OCI-LY1 (cell line): ENCODE measurements around the gene HIP1R.

Experiments
- H2AFZ ChIP-seq: fragments of 200-600 bp; sonication (generic), shearing (Covaris generic); 2 replicates; pipeline ENCODE4 v1.6.0; 2014; ENCODE audit warnings: antibody characterized with exemption, mild to moderate bottlenecking, low read length
- H3F3A ChIP-seq: fragments of 200-600 bp; sonication (generic), shearing (Covaris generic); 2 replicates; pipeline ENCODE4 v1.6.0; 2014; ENCODE audit warnings: mild to moderate bottlenecking, antibody characterized with exemption, low read length, moderate library complexity; ENCODE audit not compliant: insufficient read depth
- H3K27ac ChIP-seq: fragments of 200-600 bp; sonication (generic); 2 replicates; pipeline ENCODE4 v1.5.1; 2014; ENCODE audit warnings: low read length, mixed run types, mild to moderate bottlenecking, low read depth; ENCODE audit not compliant: poor library complexity, severe bottlenecking
- H3K27me3 ChIP-seq: fragments of 200-600 bp; sonication (generic); 2 replicates; pipeline ENCODE4 v1.6.0; 2014; ENCODE audit warnings: antibody characterized with exemption, mild to moderate bottlenecking, low read length, moderate library complexity; ENCODE audit not compliant: insufficient read depth
- H3K36me3 ChIP-seq: fragments of 200-600 bp; sonication (generic); 2 replicates; pipeline ENCODE4 v1.6.1; 2014; ENCODE audit warnings: mild to moderate bottlenecking, antibody characterized with exemption, low read length, moderate library complexity, mixed read lengths; ENCODE audit not compliant: insufficient read depth
- H3K4me1 ChIP-seq: fragments of 200-600 bp; sonication (generic); 2 replicates; pipeline ENCODE4 v1.5.1; 2014; ENCODE audit warnings: mild to moderate bottlenecking, low read length, moderate library complexity; ENCODE audit not compliant: insufficient read depth, severe bottlenecking
- H3K4me2 ChIP-seq: fragments of 200-600 bp; sonication (generic), shearing (Covaris generic); 2 replicates; pipeline ENCODE4 v1.6.1; 2014; ENCODE audit warnings: low read length
- H3K4me3 ChIP-seq: fragments of 200-600 bp; sonication (generic); 2 replicates; pipeline ENCODE4 v1.5.1; 2014; ENCODE audit warnings: low read length, low read depth, mild to moderate bottlenecking, mixed read lengths; ENCODE audit not compliant: poor library complexity, severe bottlenecking
- H3K79me2 ChIP-seq: fragments of 200-600 bp; shearing (Covaris generic); 2 replicates; pipeline ENCODE4 v1.6.1; 2016; ENCODE audit warnings: mixed run types, low read length, mixed read lengths; ENCODE audit not compliant: insufficient read depth
- H3K9ac ChIP-seq: fragments of 200-600 bp; sonication (generic), shearing (Covaris generic); 2 replicates; pipeline ENCODE4 v1.6.1; 2014; ENCODE audit warnings: mild to moderate bottlenecking, low read length, mixed read lengths
- H3K9me2 ChIP-seq: fragments of 200-600 bp; sonication (generic), shearing (Covaris generic); 2 replicates; pipeline ENCODE4 v1.6.1; 2014; ENCODE audit warnings: low read depth, mild to moderate bottlenecking, low read length, mixed read lengths
- H3K9me3 ChIP-seq: fragments of 200-600 bp; shearing (Covaris generic); 2 replicates; pipeline ENCODE4 v1.6.1; 2014; ENCODE audit warnings: low read length, mixed read lengths
- H4K20me1 ChIP-seq: fragments of 200-600 bp; sonication (generic), shearing (Covaris generic); 2 replicates; pipeline ENCODE4 v1.6.0; 2016; ENCODE audit warnings: mild to moderate bottlenecking, low read length; ENCODE audit not compliant: insufficient read depth
- CTCF ChIP-seq: fragments of 200-600 bp; sonication (generic), shearing (Covaris generic); IDR thresholded peaks from 2 replicates; pipeline ENCODE4 v1.5.1; 2017; ENCODE audit warnings: mild to moderate bottlenecking, antibody characterized with exemption, low read length, moderate library complexity, mixed read lengths
- EZH2 ChIP-seq: fragments of 200-600 bp; sonication (generic), shearing (Covaris generic); IDR thresholded peaks from 2 replicates; pipeline ENCODE4 v1.8.0; 2017; ENCODE audit warnings: borderline replicate concordance, mixed run types, mild to moderate bottlenecking, antibody characterized with exemption, low read length, moderate library complexity, mixed read lengths

Gene HIP1R

DNA sequence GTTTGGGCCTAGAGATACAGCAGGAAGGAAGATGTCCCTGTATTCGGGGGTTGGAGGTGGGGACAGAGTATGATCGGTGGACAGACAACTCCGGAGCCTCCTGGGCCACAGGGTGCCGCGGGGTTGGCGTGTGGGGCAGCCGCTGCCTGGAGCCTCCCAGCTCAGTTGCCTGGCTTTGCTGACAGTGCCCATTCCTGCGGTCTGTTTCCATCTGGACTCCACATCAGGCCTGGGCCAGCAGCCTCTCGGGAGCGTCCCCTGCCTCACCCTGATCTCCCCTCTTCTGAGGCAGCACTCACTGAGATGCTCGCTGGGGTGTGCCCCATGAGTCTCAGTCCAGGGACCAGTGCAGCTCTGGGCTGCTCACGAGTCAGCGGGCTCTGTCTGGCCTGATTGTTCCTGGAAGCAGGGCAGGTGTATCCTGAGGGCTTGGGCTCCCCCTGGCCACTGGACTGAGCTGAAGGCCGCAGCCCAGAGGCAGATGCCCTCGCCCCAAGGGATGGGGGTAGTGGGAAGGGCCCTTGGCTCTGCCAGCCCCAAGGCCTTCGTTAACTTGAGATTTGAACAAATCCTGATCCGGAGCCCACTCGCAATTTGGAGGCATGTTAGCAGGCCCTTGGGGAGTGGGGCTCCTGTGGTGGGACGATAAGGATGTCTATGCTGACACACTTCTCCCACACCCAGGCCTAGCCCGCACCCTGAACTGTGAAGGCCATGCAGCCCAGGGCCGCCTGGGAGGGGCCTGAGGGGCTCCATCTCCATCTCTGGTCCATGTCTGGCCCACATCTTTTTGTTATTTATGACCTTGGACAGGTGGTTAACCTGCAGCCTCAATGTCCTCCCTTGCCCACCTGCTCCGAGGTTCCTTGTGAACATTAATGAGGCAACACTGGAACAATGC is 7.5 kb downstream of the HIP1R start:
- Histone ChIP-seq H3F3A (no peaks in the 10 kb centered on the region), H3K27me3 (no peaks in the 10 kb centered on the region), H3K4me1 (peaks cover 11% of the 10 kb centered on the region), H2AFZ (no peak overlapping the region), H4K20me1 (no peaks in the 10 kb centered on the region), H3K9me2 (no peaks in the 10 kb centered on the region), H3K4me2 (no peak overlapping the region), H3K9me3 (no peaks in the 10 kb centered on the region), H3K9ac (no peak overlapping the region), H3K79me2 (no peaks in the 10 kb centered on the region), H3K4me3 (no peak overlapping the region), H3K36me3 (peaks cover 16% of the 10 kb centered on the region), H3K27ac (no peak overlapping the region)
- TF ChIP-seq EZH2 (no peak), CTCF (no peak)

- Histone ChIP-seq H3K36me3 (peaks cover 20% of the 10 kb centered on the region), H3F3A (no peaks in the 10 kb centered on the region), H3K4me2 (no peak overlapping the region), H3K27me3 (no peaks in the 10 kb centered on the region), H3K4me3 (no peak overlapping the region), H2AFZ (no peak overlapping the region), H3K27ac (no peak overlapping the region), H3K9me3 (no peaks in the 10 kb centered on the region), H3K9me2 (no peaks in the 10 kb centered on the region), H3K4me1 (peaks cover 5% of the 10 kb centered on the region), H3K79me2 (no peaks in the 10 kb centered on the region), H4K20me1 (no peaks in the 10 kb centered on the region), H3K9ac (no peak overlapping the region)
- TF ChIP-seq CTCF = no peak
- no peak for TF ChIP-seq EZH2
Measured at GRCh38 chr12:122843455-122843854, 8.2 kb downstream of the HIP1R start.

DNA sequence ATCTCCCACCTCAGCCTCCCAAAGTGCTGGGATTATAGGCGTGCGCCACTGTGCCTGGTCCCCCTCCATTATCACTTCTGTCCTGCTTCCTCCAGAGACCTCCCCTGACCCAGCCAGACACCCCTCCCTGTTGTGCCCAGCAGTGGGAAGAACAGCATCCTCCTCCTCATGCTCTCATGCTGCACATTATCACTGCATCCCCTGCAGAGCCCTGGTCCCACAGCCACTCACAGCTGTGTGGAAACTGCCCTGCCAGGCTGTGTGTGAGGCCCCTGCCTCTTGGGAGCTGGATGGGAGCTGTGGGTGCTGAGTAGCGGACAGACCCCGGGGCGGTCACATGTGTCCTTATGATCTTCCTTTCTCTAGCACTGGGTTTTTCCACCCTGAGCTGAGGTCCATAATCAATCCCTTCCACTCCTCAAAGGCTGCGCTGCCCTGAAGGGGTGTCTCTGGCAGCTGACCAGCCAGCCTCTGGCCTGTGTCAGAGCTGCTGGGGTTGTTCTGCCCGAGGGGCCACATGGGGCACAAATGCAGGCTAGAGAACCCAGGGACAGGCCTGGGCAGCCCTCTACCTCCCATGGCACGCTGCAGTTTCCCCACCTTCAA is 9.2 kb downstream of the HIP1R start:
- TF ChIP-seq EZH2 (no peak), CTCF (no peak)
- Histone ChIP-seq H3K4me1 (peaks cover 5% of the 10 kb centered on the region), H2AFZ (no peak overlapping the region), H3K9me2 (no peaks in the 10 kb centered on the region), H4K20me1 (no peaks in the 10 kb centered on the region), H3K4me3 (no peak overlapping the region), H3K27ac (no peak overlapping the region), H3K79me2 (no peaks in the 10 kb centered on the region), H3K36me3 (peaks cover 12% of the 10 kb centered on the region), H3K9ac (no peak overlapping the region), H3K9me3 (no peaks in the 10 kb centered on the region), H3F3A (no peaks in the 10 kb centered on the region), H3K4me2 (no peak overlapping the region), H3K27me3 (no peaks in the 10 kb centered on the region)
